Measurements from ENCODE around the gene ADAM10. TPM values are rescaled to one million over a fixed set of nuclear protein-coding genes. Genes with fewer than 3 reads are reported as not detected.

The ADAM10 gene
- 100 to 1,000 TPM; 155 to 227 (median 196) TPM for total RNA-seq (2021; fragmentation: NEBNext Ultra II Directional; extraction: Animal tissue kit (Norgen Biotek cat#: 25700))
- long read RNA-seq, full-length matches to known transcripts = 35 of 70 reads
- long read RNA-seq, partial matches to known transcripts = 14 of 70 reads
- long read RNA-seq, other reads (novel, unspliced or antisense) = 21 of 70 reads

- peak; percentile 98 for DNase-seq
- Mint-ChIP-seq H3K9me3 (no peaks in the 10 kb centered on the region), H3K36me3 (ENCODE audit: low read depth) (peaks cover 4% of the 10 kb centered on the region; the same call in 1 of the 2 replicates), H3K27ac (peak within 1 kb of the TSS; percentile 95), H3K27me3 (ENCODE audit: insufficient read depth) (no peaks in the 10 kb centered on the region; the same call in 1 of the 2 replicates), H3K4me1 (ENCODE audit: low read depth) (peaks cover 22% of the 10 kb centered on the region), H3K4me3 (peak within 1 kb of the TSS; percentile 97)
- TF ChIP-seq, protein P1, sequence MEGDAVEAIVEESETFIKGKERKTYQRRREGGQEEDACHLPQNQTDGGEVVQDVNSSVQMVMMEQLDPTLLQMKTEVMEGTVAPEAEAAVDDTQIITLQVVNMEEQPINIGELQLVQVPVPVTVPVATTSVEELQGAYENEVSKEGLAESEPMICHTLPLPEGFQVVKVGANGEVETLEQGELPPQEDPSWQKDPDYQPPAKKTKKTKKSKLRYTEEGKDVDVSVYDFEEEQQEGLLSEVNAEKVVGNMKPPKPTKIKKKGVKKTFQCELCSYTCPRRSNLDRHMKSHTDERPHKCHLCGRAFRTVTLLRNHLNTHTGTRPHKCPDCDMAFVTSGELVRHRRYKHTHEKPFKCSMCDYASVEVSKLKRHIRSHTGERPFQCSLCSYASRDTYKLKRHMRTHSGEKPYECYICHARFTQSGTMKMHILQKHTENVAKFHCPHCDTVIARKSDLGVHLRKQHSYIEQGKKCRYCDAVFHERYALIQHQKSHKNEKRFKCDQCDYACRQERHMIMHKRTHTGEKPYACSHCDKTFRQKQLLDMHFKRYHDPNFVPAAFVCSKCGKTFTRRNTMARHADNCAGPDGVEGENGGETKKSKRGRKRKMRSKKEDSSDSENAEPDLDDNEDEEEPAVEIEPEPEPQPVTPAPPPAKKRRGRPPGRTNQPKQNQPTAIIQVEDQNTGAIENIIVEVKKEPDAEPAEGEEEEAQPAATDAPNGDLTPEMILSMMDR (IDR thresholded peaks at IDR 0.05) = no peak
These were observed at the start of gene ADAM10 for GRCh38 chr15:58749532-58750337. TSS of gene ADAM10 (minus strand) at chr15:58749707. CDS start at chr15:58749534, 173 bp downstream.

- 0 out of 2 replicates have a peak, but pooled peaks cover 7% of the 10 kb centered on the region for H3K4me1 Mint-ChIP-seq (ENCODE audit: low read depth)
- no peak overlapping the region for H3K27ac Mint-ChIP-seq
- peaks cover 3% of the 10 kb centered on the region for H3K27me3 Mint-ChIP-seq (ENCODE audit: insufficient read depth)
- peaks cover 26% of the 10 kb centered on the region for H3K36me3 Mint-ChIP-seq (ENCODE audit: low read depth)
- TF ChIP-seq, protein P1 (IDR thresholded peaks at IDR 0.05) = no peak
- no peaks in the 10 kb centered on the region for H3K9me3 Mint-ChIP-seq
- no peak overlapping the region for H3K4me3 Mint-ChIP-seq
- DNase-seq = no peak
These were observed 48.0 kb upstream of the ADAM10 start for GRCh38 chr15:58797505-58797904.

DNA sequence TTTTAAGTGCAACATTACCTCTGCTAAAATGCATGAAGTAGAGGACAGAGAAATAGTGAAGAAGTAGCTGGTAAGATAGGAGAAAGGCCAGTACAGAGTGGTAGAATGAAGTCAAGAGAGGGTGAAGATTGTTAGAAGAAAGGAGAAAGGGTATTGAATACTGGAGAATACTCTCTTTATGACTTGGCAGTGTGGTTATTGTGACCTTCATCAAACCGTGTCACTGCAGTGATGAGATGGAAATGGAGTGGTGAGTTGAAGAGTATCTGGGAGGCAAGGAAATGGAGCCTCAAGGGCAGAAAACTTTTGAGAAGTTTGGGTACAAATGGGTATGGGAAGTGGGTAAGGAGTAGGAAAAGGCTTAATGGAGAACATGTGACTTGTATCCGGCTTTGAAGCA is 46.3 kb upstream of the ADAM10 start:
- H3K4me3 Mint-ChIP-seq = no peak overlapping the region
- peaks cover 32% of the 10 kb centered on the region for H3K36me3 Mint-ChIP-seq (ENCODE audit: low read depth)
- H3K9me3 Mint-ChIP-seq = no peaks in the 10 kb centered on the region
- peaks cover 3% of the 10 kb centered on the region for H3K27me3 Mint-ChIP-seq (ENCODE audit: insufficient read depth)
- DNase-seq = no peak
- no peak overlapping the region for H3K27ac Mint-ChIP-seq
- TF ChIP-seq, protein P1 (IDR thresholded peaks at IDR 0.05) = no peak
- H3K4me1 Mint-ChIP-seq (ENCODE audit: low read depth) = 0 out of 2 replicates have a peak, but pooled peaks cover 7% of the 10 kb centered on the region

DNA sequence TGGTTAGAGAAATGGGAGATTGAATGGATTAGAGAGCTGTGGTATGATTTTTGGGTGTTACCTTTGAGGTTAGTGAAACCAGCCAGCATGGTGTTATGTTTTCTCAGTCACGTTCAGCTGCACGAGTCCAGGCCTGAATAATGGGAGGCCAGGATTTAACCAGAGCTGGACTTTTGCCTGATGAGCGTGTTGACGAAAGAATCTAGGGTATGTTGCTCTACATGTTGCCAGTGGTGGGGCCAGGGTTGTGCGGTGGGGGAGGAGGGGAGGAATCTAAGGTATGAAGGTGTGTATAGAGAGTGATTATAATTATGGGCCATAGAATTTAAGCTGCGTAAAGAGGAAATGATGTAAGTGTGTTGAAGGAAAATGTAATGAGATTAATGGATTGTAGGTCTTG is 44.4 kb upstream of the ADAM10 start:
- H3K27me3 Mint-ChIP-seq (ENCODE audit: insufficient read depth) = peaks cover 3% of the 10 kb centered on the region
- 0 out of 2 replicates have a peak, but pooled peaks cover 7% of the 10 kb centered on the region for H3K4me1 Mint-ChIP-seq (ENCODE audit: low read depth)
- no peaks in the 10 kb centered on the region for H3K9me3 Mint-ChIP-seq
- H3K27ac Mint-ChIP-seq = no peak overlapping the region
- no peak overlapping the region for H3K4me3 Mint-ChIP-seq
- peaks cover 36% of the 10 kb centered on the region for H3K36me3 Mint-ChIP-seq (ENCODE audit: low read depth)
- TF ChIP-seq, protein P1 (IDR thresholded peaks at IDR 0.05) = no peak
- no peak for DNase-seq

DNA sequence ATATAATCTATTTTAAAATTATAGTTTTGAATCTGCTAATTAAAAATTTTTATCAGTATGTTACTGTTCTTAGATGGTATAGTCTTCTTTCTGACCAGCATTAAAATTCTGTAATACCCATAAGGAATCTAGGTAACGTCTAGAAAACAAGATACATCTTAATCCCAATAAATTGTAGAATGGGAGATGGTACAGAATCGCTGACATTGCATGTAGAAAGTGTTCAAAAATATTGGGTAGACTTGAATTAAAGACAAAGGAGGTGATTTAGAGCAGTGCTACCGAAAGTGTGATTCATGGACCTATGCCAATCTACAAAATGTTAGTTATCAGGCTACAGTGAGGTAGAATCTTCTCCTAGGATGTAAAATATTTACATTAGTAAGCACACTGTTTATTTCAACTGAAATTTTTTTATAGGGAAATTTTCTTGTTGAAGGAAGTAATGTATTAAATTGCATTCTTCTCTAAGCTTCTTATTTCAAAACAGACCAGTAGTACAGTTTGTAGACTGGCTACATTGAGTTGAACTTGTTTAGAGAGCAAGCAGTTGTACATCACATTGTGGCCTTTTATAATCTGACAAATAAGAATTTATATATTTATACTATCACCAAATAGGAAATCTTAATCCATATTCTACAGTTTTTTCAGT is 38.7 kb upstream of the ADAM10 start:
- DNase-seq = no peak
- Mint-ChIP-seq H3K9me3 (no peaks in the 10 kb centered on the region), H3K4me3 (no peak overlapping the region), H3K27ac (no peak overlapping the region), H3K4me1 (ENCODE audit: low read depth) (peaks cover 14% of the 10 kb centered on the region), H3K36me3 (ENCODE audit: low read depth) (peaks cover 25% of the 10 kb centered on the region), H3K27me3 (ENCODE audit: insufficient read depth) (no peaks in the 10 kb centered on the region; the same call in 1 of the 2 replicates)
- TF ChIP-seq, protein P1 (IDR thresholded peaks at IDR 0.05) = no peak
